Measurements from ENCODE around the gene ANXA11.

DNA sequence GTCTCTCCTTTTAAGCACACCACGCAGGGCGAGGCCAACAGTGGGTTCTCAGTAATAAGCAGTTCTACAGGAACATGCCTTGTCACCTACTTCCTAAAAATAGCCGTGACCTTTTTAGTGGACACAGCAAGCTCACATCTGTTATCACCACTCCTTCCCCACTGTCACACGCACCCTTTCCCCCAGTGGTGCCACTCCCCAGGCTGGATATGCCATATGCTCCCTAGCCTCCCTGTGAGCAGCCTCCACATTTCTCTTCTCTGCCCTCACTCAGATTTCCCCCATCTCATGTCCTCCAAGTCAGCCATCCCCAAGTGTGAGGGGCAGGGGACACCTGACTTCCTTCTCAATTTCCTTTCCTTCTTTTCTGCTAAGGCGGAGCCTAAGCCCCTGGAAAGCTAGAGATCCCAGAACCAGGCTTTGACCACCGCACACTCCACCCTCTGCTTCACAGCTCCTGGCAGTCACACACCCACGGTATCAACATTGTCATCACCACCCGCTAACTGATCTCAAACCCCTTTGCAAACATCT lies 3.7 kb downstream of the ANXA11 start:
- no peak for TF ChIP-seq POLR2A (IDR thresholded peaks at IDR 0.05)
- TF ChIP-seq, protein P1, sequence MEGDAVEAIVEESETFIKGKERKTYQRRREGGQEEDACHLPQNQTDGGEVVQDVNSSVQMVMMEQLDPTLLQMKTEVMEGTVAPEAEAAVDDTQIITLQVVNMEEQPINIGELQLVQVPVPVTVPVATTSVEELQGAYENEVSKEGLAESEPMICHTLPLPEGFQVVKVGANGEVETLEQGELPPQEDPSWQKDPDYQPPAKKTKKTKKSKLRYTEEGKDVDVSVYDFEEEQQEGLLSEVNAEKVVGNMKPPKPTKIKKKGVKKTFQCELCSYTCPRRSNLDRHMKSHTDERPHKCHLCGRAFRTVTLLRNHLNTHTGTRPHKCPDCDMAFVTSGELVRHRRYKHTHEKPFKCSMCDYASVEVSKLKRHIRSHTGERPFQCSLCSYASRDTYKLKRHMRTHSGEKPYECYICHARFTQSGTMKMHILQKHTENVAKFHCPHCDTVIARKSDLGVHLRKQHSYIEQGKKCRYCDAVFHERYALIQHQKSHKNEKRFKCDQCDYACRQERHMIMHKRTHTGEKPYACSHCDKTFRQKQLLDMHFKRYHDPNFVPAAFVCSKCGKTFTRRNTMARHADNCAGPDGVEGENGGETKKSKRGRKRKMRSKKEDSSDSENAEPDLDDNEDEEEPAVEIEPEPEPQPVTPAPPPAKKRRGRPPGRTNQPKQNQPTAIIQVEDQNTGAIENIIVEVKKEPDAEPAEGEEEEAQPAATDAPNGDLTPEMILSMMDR (IDR thresholded peaks at IDR 0.05): no peak

Data from testis (tissue), 2 donors.